K562 (cell line): ENCODE results near the gene PFKFB2. TPM values are rescaled to one million over a fixed set of nuclear protein-coding genes. Genes with fewer than 3 reads are reported as not detected.

Experiments used
- BACH1 ChIP-seq: fragments of 200-800 bp; sonication (Bioruptor generic); IDR thresholded peaks from 2 replicates; pipeline ENCODE4 v1.6.1; 2016; ENCODE audit warnings: missing genetic modification characterization, missing compliant biosample characterization
- BCLAF1 ChIP-seq, 2 experiments: fragments of 450-650 bp in 1 of 2; IDR thresholded peaks; 2 replicates each; pipeline ENCODE4 v1.6.1; 2011 to 2017; ENCODE audit warnings: low read depth in 2 of 2, antibody characterized with exemption in 1 of 2, borderline replicate concordance in 1 of 2, low read length in 1 of 2, mild to moderate bottlenecking in 1 of 2, mixed read lengths in 1 of 2; ENCODE audit not compliant: control insufficient read depth in 1 of 2
- CBFA2T2 ChIP-seq: fragments of 450-650 bp; conservative IDR thresholded peaks from 2 replicates; pipeline ENCODE4 v1.6.1; 2017; ENCODE audit warnings: mild to moderate bottlenecking
- CC2D1A ChIP-seq: fragments of 450-650 bp; IDR thresholded peaks from 2 replicates; pipeline ENCODE4 v1.6.1; 2017; ENCODE audit warnings: mild to moderate bottlenecking
- CEBPB ChIP-seq: fragments of 450-650 bp; IDR thresholded peaks from 2 replicates; pipeline ENCODE4 v1.6.1; 2016; ENCODE audit warnings: missing genetic modification characterization, missing compliant biosample characterization
- GATAD2A ChIP-seq: fragments of 450-650 bp; IDR thresholded peaks from 2 replicates; pipeline ENCODE4 v1.6.1; 2017
- HINFP ChIP-seq: fragments of 450-650 bp; conservative IDR thresholded peaks from 2 replicates; pipeline ENCODE4 v1.6.1; 2016; ENCODE audit warnings: missing genetic modification characterization, low read depth, mild to moderate bottlenecking, control low read depth, missing compliant biosample characterization
- HSF4 ChIP-seq: fragments of 250-450 bp; sonication (Bioruptor Pico); IDR thresholded peaks from 2 replicates; pipeline ENCODE4 v2.1.2; 2022; ENCODE audit warnings: mild to moderate bottlenecking, moderate library complexity, borderline replicate concordance
- MED1 ChIP-seq: sonication (generic); formaldehyde crosslinking; IDR thresholded peaks from 2 replicates; pipeline ENCODE4 v1.8.1; 2023; ENCODE audit warnings: missing genetic modification reagents, borderline replicate concordance
- MLLT1 ChIP-seq, 2 experiments: fragments of 450-650 bp; IDR thresholded peaks; 2 replicates each; pipeline ENCODE4 v1.6.1; 2016
- MTA1 ChIP-seq: fragments of 450-650 bp; IDR thresholded peaks from 2 replicates; pipeline ENCODE4 v1.6.1; 2017; ENCODE audit warnings: borderline replicate concordance
- NCOA1 ChIP-seq: fragments of 450-650 bp; IDR thresholded peaks from 2 replicates; pipeline ENCODE4 v1.6.1; 2016; ENCODE audit warnings: low read depth
- PATZ1 ChIP-seq: fragments of 250-450 bp; sonication (Bioruptor Pico); IDR thresholded peaks from 2 replicates; pipeline ENCODE4 v1.5.0; 2020; ENCODE audit warnings: mild to moderate bottlenecking, borderline replicate concordance
- TCF7 ChIP-seq: sonication (generic); IDR thresholded peaks from 2 replicates; pipeline ENCODE4 v1.6.1; 2016; ENCODE audit warnings: antibody characterized with exemption, borderline replicate concordance
- ZEB2 ChIP-seq: fragments of 450-650 bp; IDR thresholded peaks from 2 replicates; pipeline ENCODE4 v1.6.1; 2016
- ZNF280B ChIP-seq: fragments of 250-450 bp; sonication (Bioruptor Pico); IDR thresholded peaks from 2 replicates; pipeline ENCODE4 v1.5.1; 2021; ENCODE audit warnings: mild to moderate bottlenecking
- ZNF830 ChIP-seq: fragments of 250-450 bp; sonication (Bioruptor Pico); IDR thresholded peaks from 2 replicates; pipeline ENCODE4 v1.5.0; 2021; ENCODE audit warnings: mild to moderate bottlenecking
- polyA plus RNA-seq, 8 experiments: library from polyadenylated mRNA; depleted of rRNA in 4 of 8; stranded (reverse) in 5 of 8; unstranded in 3 of 8; fragments of >200 nt; fragmentation: Nextera tagmentation in 2 of 8; fragmentation: Illumina TruSeq in 1 of 8; extraction: Ambion mirVana in 2 of 8; extraction: Trizol in 1 of 8; gene quantifications; 2 replicates each; pipeline versions ENCODE4 v1.2.1 to v1.2.3, GENCODE V29; 2011 to 2014; ENCODE audit warnings: inconsistent platforms in 1 of 8, missing spikeins in 1 of 8
- total RNA-seq, 7 experiments: library from RNA; depleted of rRNA in 6 of 7; stranded (reverse); fragments of >200 nt in 6 of 7; fragmentation: Illumina TruSeq in 2 of 7; extraction: Trizol in 2 of 7; gene quantifications; 2 replicates each; pipeline versions ENCODE4 v1.2.1 to v1.2.3, GENCODE V29; 2011 to 2021; ENCODE audit warnings: low replicate concordance in 1 of 7

The PFKFB2 gene
- total and polyA plus RNA-seq, 9 of the 15 experiments (the other 6 are each of a cell fraction or from before 2014, with no cell fraction given), result 6.9 to 26.0 (median 16.4) TPM

DNA sequence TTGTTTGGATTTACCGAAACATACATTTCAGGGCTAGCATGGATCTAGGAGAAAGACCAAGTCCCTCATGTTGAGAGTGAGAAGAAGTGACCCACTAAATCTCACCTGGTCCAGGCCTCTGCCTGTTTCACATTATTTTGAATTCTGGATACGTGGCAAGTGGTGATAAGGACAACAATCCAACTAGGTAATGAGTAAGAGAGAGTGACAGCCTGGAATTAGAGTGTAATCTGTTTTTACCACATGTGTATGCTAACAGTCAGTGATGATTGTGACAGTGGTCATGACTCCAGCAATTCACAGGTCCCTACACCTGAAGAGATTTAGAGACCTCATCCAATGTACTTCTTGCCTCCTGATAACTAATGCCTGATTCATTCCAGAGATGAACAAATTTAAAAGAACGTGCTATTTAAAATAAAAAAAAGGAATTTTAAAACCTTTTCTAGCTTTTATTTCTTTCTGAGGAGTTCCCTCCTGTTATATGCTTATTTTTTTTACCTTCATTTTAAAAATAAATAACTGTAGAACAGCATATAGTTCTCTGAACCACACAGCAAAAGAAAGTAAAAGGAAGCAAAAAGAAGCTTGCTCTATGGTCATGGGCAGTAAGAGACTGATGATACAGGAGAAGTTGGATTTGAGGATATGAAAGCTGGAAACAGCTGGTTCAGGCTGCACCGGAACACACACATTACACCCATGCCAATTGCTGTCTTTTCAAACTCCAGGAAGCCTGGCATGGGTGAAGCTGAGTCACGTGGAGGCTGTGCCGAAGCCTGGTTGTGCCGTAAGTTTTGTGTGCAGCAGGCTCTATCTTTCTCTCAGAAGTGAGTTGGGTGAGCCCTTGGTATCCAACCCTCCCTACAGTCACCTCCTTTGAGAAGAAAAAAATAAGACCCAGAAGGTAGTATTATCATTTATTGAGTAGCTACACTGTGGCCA lies 35.2 kb upstream of the PFKFB2 start (continued):
- TF ChIP-seq ZNF280B (CRISPR knock-in tag) (no peak), MTA1 (peak; percentile 66; the same call in 1 of the 2 replicates), CBFA2T2 (peak; percentile 98), TCF7 (no peak), MLLT1 (IDR thresholded peaks at IDR 0.05) (peak; percentile 6 to 57; a peak in 2 of 4 replicates), GATAD2A (0 out of 2 replicates have a peak, but pooled peaks have one; percentile 54), ZNF830 (CRISPR knock-in tag) (no peak), HSF4 (CRISPR knock-in tag) (no peak), BACH1 (tag) (no peak), CEBPB (tag) (peak; percentile 59; the same call in 1 of the 2 replicates), CC2D1A (peak; percentile 89; the same call in 1 of the 2 replicates), PATZ1 (CRISPR knock-in tag) (no peak), BCLAF1 (IDR thresholded peaks at IDR 0.05; ENCODE audit: borderline replicate concordance in 1 of 2, control insufficient read depth in 1 of 2, low read depth in 2 of 2, low read length in 1 of 2) (0 out of 4 replicates have a peak, but pooled peaks of 1 of the 2 experiments have one; percentile 41), ZEB2 (peak; percentile 98), NCOA1 (peak; percentile 80; the same call in 1 of the 2 replicates), HINFP (no peak), MED1 (CRISPR knock-in tag) (no peak)
